Subcutaneous adipose tissue (tissue), 4 donors: ENCODE results near the gene DMTF1. TPM values are rescaled to one million over a fixed set of nuclear protein-coding genes. Genes with fewer than 3 reads are reported as not detected.

Source experiments
- small RNA-seq: library from RNA; depleted of rRNA; stranded (forward); fragments of <200 nt; gene quantifications from one replicate; pipeline ENCODE3, GENCODE V24; 2016
- total RNA-seq, 4 donors: library from RNA; depleted of rRNA; stranded (reverse); fragments of >200 nt; gene quantifications; one replicate each; pipeline ENCODE4 v1.1.0, GENCODE V29; 2016
- TF ChIP-seq, protein P1 (sequence below): fragments of 450-650 bp; IDR thresholded peaks from one replicate; pipeline ENCODE4 v1.5.1; 2016; ENCODE audit warnings: low read depth, mild to moderate bottlenecking, control low read depth, antibody characterized with exemption, moderate library complexity

The DMTF1 gene
- total RNA-seq, 4 donors from 2014 or later: 85.3 to 119 (median 99.6) TPM

DNA sequence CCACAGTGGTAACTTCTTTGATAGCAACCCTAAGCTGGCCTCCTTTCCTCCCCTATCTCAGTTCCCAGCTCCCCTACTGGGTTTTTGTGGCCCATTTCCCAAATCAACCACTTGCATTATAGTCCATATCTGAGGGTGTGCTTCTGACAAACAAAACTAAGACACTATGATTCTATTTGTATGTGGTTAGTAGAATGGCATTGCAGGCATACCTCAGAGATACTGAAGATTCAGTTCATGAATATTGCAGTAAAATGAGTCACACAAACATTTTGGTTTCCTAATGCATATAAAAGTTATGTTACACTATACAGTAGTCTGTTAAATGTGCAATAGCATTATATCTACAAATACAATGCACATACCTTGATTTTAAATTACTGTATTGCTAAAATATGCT is 82.7 kb downstream of the DMTF1 start:
- TF ChIP-seq, protein P1, sequence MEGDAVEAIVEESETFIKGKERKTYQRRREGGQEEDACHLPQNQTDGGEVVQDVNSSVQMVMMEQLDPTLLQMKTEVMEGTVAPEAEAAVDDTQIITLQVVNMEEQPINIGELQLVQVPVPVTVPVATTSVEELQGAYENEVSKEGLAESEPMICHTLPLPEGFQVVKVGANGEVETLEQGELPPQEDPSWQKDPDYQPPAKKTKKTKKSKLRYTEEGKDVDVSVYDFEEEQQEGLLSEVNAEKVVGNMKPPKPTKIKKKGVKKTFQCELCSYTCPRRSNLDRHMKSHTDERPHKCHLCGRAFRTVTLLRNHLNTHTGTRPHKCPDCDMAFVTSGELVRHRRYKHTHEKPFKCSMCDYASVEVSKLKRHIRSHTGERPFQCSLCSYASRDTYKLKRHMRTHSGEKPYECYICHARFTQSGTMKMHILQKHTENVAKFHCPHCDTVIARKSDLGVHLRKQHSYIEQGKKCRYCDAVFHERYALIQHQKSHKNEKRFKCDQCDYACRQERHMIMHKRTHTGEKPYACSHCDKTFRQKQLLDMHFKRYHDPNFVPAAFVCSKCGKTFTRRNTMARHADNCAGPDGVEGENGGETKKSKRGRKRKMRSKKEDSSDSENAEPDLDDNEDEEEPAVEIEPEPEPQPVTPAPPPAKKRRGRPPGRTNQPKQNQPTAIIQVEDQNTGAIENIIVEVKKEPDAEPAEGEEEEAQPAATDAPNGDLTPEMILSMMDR: no peak

Small RNAs within 50 kb of the gene (small RNA-seq; reads per million reads assigned to genes)
- gene RF00019: 0.49 reads per million
- gene RF02271: not detected

Other genes with a start within 250 kb of the DMTF1 start
- gene ELAPOR2, start 92.8 kb upstream of the DMTF1 start, total RNA-seq: 10 to 100 TPM; 20.4 to 29.5 (median 26.4) TPM
- gene TMEM243, start 67.3 kb downstream of the DMTF1 start, total RNA-seq: 10 to 100 TPM; 23.0 to 60.5 (median 45.7) TPM
- gene CROT, start 193.2 kb downstream of the DMTF1 start, total RNA-seq: 10 to 100 TPM in 3 of 4 donors, 1 to 10 TPM in 1; 7.0 to 18.1 (median 11.7) TPM